Measurements from ENCODE around the gene RNF141.

RNF141 gene

GRCh38 chr11:10497371-10498021 lies 43.5 kb downstream of the RNF141 start:
- DNase-seq (ENCODE audit: low spot score): no peak

- no peak for DNase-seq (ENCODE audit: low spot score)
Observed at GRCh38 chr11:10496296-10496936, 44.6 kb downstream of the RNF141 start.

GRCh38 chr11:10495464-10495786 lies 45.6 kb downstream of the RNF141 start:
- no peak for DNase-seq (ENCODE audit: low spot score)

GRCh38 chr11:10494636-10495463 lies 46.1 kb downstream of the RNF141 start:
- DNase-seq (ENCODE audit: low spot score): no peak

GRCh38 chr11:10493041-10493663 lies 47.8 kb downstream of the RNF141 start:
- no peak for DNase-seq (ENCODE audit: low spot score)

GRCh38 chr11:10492084-10492483 lies 48.9 kb downstream of the RNF141 start:
- DNase-seq (ENCODE audit: low spot score): no peak

- peak; percentile 97 for DNase-seq (ENCODE audit: low spot score)
Observed at GRCh38 chr11:10490398-10491241, 50.4 kb downstream of the RNF141 start.

GRCh38 chr11:10490032-10490397 lies 51.0 kb downstream of the RNF141 start:
- no peak for DNase-seq (ENCODE audit: low spot score)

- no peak for DNase-seq (ENCODE audit: low spot score)
Observed at GRCh38 chr11:10488934-10489691, 51.9 kb downstream of the RNF141 start.

- no peak for DNase-seq (ENCODE audit: low spot score)
Observed at GRCh38 chr11:10488121-10488933, 52.7 kb downstream of the RNF141 start.

- no peak for DNase-seq (ENCODE audit: low spot score)
Observed at GRCh38 chr11:10487002-10487647, 53.9 kb downstream of the RNF141 start.

- DNase-seq (ENCODE audit: low spot score): no peak
Observed at GRCh38 chr11:10486161-10486840, 54.7 kb downstream of the RNF141 start.

GRCh38 chr11:10485646-10486045 lies 55.3 kb downstream of the RNF141 start:
- no peak for DNase-seq (ENCODE audit: low spot score)

GRCh38 chr11:10484461-10485180 lies 56.4 kb downstream of the RNF141 start:
- DNase-seq (ENCODE audit: low spot score): no peak

GRCh38 chr11:10483584-10483983 lies 57.4 kb downstream of the RNF141 start:
- DNase-seq (ENCODE audit: low spot score): no peak

GRCh38 chr11:10483174-10483573 lies 57.8 kb downstream of the RNF141 start:
- DNase-seq (ENCODE audit: low spot score): no peak

- no peak for DNase-seq (ENCODE audit: low spot score)
Observed at GRCh38 chr11:10481560-10482349, 59.2 kb downstream of the RNF141 start.

- DNase-seq (ENCODE audit: low spot score): no peak
Observed at GRCh38 chr11:10480760-10481159, 60.2 kb downstream of the RNF141 start.
